D721Med (cell line): ENCODE measurements around the gene AUTS2.

Experiments
- DNase-seq: peaks from one replicate; pipeline ENCODE4 v3.0.0; 2011; ENCODE audit warnings: low spot score; ENCODE audit not compliant: insufficient read length
- FAIRE-seq: peaks from 2 replicates; lab custom pipeline; 2011; peaks lifted over from hg19 to GRCh38; lab: Jason Lieb, UNC
- CTCF ChIP-seq: IDR thresholded peaks from 2 replicates; pipeline ENCODE4 v1.5.1; 2012; ENCODE audit warnings: mild to moderate bottlenecking, control low read depth; ENCODE audit not compliant: insufficient read depth; ENCODE audit errors: missing control alignments

AUTS2 gene

DNA sequence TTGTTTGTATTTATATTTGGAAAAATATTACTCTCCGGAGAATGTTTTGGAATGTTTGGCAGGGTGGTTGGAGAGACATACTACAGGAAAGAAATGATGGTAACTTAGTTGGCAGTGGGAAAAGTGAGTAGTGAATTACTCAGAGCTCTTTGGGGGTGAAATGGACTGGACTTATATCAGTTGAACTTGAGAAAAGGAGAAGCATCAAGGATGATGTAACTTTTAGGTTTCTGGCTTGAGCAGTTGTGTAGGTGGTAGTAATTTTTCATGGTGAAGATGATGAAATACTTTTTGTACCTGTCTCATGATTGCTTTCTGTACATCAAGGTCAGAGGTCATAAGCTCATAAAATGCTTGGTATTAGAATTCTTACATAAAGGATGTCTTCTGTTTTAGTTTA is 617.2 kb downstream of the AUTS2 start:
- TF ChIP-seq CTCF, result no peak
- FAIRE-seq, result no peak
- DNase-seq, result no peak

- DNase-seq (no peak), FAIRE-seq (no peak)
- TF ChIP-seq CTCF, result no peak
Observed at GRCh38 chr7:70217571-70217970, 619.3 kb downstream of the AUTS2 start.

DNA sequence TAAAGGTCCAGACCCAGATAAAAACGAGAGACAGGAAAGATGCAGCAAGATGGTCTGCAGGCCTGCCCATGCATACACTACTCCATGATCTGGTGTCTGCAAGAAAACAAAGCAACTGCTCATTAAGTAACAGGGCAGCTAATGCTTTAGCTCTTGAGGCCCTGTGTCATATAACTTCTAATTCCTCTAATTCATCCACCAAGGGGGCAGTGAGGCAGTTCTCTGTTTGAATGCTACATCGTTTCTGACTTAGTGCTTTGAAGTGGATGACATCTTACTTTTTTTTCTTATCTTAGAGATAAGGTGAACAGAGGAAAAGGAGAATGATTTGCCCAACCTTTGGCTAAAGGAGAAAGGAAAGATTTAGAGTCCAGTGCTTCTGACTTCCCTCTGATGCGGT is 619.7 kb downstream of the AUTS2 start:
- DNase-seq (no peak), FAIRE-seq (no peak)
- TF ChIP-seq CTCF, result no peak

- peak; percentile 25 for FAIRE-seq
- DNase-seq, result no peak
Observed at GRCh38 chr7:70219061-70219460, 620.8 kb downstream of the AUTS2 start.

DNA sequence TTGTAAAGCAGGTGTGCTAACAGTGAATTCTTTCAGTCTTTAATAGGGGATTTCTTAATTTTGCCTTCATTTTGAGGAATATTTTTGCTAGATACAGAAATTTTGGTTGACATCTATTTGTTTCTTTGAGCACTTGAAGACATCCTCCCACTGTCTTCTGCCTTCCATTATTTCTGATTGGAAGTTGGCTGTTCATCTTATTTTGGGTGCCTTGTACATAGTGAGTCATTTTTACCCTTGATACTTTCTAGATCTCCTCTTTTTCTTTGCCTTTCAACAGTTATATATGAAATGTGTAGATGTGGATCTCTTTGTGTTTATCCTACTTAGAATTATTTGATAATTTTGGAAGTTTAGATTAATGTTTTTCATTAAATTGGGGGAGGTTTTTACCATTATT is 631.0 kb downstream of the AUTS2 start:
- DNase-seq (no peak), FAIRE-seq (no peak)
- TF ChIP-seq CTCF, result no peak

More at GRCh38 chr7:70219061-70219460, 620.8 kb downstream of the AUTS2 start:
- TF ChIP-seq CTCF, result no peak

GRCh38 chr7:70230761-70231160 is 632.5 kb downstream of the AUTS2 start:
- FAIRE-seq (no peak), DNase-seq (no peak)
- TF ChIP-seq CTCF, result no peak

DNA sequence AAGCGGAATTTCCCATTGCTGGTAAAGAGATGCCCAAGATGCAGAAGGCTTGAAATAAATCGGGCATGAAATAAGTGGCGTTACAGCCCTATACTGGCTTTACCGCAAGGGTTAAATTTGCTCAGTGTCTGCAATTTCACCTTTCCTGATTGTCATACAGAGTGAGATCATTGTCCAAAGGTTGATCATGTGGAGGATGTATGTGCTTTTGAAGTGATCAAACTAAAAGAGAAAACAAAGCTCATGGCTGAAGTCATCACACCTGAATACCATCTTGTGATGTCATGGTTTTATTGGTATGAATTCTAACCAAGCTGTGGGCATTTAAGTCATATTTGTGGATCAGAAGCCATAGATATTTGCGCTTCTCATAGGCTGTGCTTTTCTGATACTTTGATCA is 635.5 kb downstream of the AUTS2 start:
- FAIRE-seq (peak; percentile 6), DNase-seq (no peak)
- TF ChIP-seq CTCF, result no peak
